OCI-LY3 (cell line): ENCODE data around the gene GPR32.
"Not testable (repeated sequence)": the region's sequence is repeated elsewhere in the genome, so short reads cannot be mapped to it uniquely, and the experiment has no call there.

ENCODE experiments used
- H2AFZ ChIP-seq: fragments of 200-600, 300-600 bp; shearing (Covaris generic); 2 replicates; pipeline ENCODE4 v1.6.0; 2014; ENCODE audit warnings: antibody characterized with exemption, low read depth, low read length
- H3K27ac ChIP-seq: fragments of 200-600, 300-600 bp; sonication (generic); 2 replicates; pipeline ENCODE4 v1.5.1; 2014; ENCODE audit warnings: mild to moderate bottlenecking, low read length, moderate library complexity, mixed read lengths
- H3K27me3 ChIP-seq: fragments of 200-600, 300-600 bp; sonication (generic); 2 replicates; pipeline ENCODE4 v1.6.1; 2014; ENCODE audit warnings: low read depth, low read length, mixed read lengths
- H3K36me3 ChIP-seq: fragments of 200-600, 300-600 bp; sonication (generic); replicated peaks from 2 replicates; pipeline ENCODE3; 2014; ENCODE audit warnings: low read depth, low read length, mixed read lengths
- H3K4me1 ChIP-seq: fragments of 300-600, 200-600 bp; sonication (generic); 2 replicates; pipeline ENCODE4 v1.6.1; 2014; ENCODE audit warnings: low read length, mixed read lengths
- H3K4me2 ChIP-seq: fragments of 200-600, 300-600 bp; sonication (generic); 2 replicates; pipeline ENCODE4 v1.6.1; 2014; ENCODE audit warnings: low read length, mixed read lengths
- H3K4me3 ChIP-seq: fragments of 300-600, 200-600 bp; sonication (generic); 2 replicates; pipeline ENCODE4 v1.5.1; 2014; ENCODE audit warnings: antibody characterized with exemption, mild to moderate bottlenecking, low read length, moderate library complexity
- H3K79me2 ChIP-seq: fragments of 300-600, 200-600 bp; shearing (Covaris generic); 2 replicates; pipeline ENCODE4 v1.6.1; 2014; ENCODE audit warnings: mild to moderate bottlenecking, low read length, mixed read lengths
- H3K9ac ChIP-seq: fragments of 300-600, 200-600 bp; shearing (Covaris generic); 2 replicates; pipeline ENCODE4 v1.6.0; 2014; ENCODE audit warnings: mild to moderate bottlenecking, low read length, moderate library complexity
- H3K9me3 ChIP-seq: fragments of 200-600, 300-600 bp; shearing (Covaris generic); 2 replicates; pipeline ENCODE4 v1.6.1; 2014; ENCODE audit warnings: low read length, mixed read lengths; ENCODE audit not compliant: insufficient read depth
- H4K20me1 ChIP-seq: fragments of 200-600, 300-600 bp; sonication (generic); 2 replicates; pipeline ENCODE4 v1.6.1; 2016; ENCODE audit warnings: low read length, mixed read lengths; ENCODE audit not compliant: insufficient read depth
- EZH2phosphoT487 ChIP-seq: fragments of 200-600 bp; shearing (Covaris generic); IDR thresholded peaks from 2 replicates; pipeline ENCODE4 v1.6.1; 2018; ENCODE audit warnings: antibody characterized with exemption, mixed run types, low read depth
- TF ChIP-seq, protein P1 (sequence below): fragments of 200-600, 300-600 bp; sonication (generic); IDR thresholded peaks from 2 replicates; pipeline ENCODE4 v1.5.1; 2014; ENCODE audit warnings: antibody characterized with exemption, low read length, low read depth

Gene GPR32

GRCh38 chr19:50743537-50743936 is 26.7 kb upstream of the GPR32 start:
- Histone ChIP-seq H3K9ac (no peak overlapping the region), H2AFZ (no peak overlapping the region)

GRCh38 chr19:50745221-50745620 is 25.0 kb upstream of the GPR32 start:
- H3K79me2 ChIP-seq: no peaks in the 10 kb centered on the region
- H3K4me3 ChIP-seq: no peak overlapping the region
- H3K36me3 ChIP-seq: no peaks in the 10 kb centered on the region
- no peaks in the 10 kb centered on the region for H3K9me3 ChIP-seq
- H3K4me2 ChIP-seq: no peak overlapping the region
- TF ChIP-seq, protein P1, sequence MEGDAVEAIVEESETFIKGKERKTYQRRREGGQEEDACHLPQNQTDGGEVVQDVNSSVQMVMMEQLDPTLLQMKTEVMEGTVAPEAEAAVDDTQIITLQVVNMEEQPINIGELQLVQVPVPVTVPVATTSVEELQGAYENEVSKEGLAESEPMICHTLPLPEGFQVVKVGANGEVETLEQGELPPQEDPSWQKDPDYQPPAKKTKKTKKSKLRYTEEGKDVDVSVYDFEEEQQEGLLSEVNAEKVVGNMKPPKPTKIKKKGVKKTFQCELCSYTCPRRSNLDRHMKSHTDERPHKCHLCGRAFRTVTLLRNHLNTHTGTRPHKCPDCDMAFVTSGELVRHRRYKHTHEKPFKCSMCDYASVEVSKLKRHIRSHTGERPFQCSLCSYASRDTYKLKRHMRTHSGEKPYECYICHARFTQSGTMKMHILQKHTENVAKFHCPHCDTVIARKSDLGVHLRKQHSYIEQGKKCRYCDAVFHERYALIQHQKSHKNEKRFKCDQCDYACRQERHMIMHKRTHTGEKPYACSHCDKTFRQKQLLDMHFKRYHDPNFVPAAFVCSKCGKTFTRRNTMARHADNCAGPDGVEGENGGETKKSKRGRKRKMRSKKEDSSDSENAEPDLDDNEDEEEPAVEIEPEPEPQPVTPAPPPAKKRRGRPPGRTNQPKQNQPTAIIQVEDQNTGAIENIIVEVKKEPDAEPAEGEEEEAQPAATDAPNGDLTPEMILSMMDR: no peak
- no peak for TF ChIP-seq EZH2phosphoT487
- no peak overlapping the region for H3K27ac ChIP-seq
- peaks cover 11% of the 10 kb centered on the region; the same call in 1 of the 2 replicates for H3K27me3 ChIP-seq
- H3K9ac ChIP-seq: no peak overlapping the region
- H3K4me1 ChIP-seq: no peaks in the 10 kb centered on the region
- no peaks in the 10 kb centered on the region for H4K20me1 ChIP-seq
- H2AFZ ChIP-seq: no peak overlapping the region

More at GRCh38 chr19:50743537-50743936, 26.7 kb upstream of the GPR32 start:
- Histone ChIP-seq H3K4me2 (no peak overlapping the region), H3K36me3 (no peaks in the 10 kb centered on the region), H3K79me2 (no peaks in the 10 kb centered on the region), H3K4me3 (no peak overlapping the region), H3K27ac (no peak overlapping the region), H3K27me3 (peaks cover 11% of the 10 kb centered on the region; the same call in 1 of the 2 replicates), H3K4me1 (no peaks in the 10 kb centered on the region), H4K20me1 (no peaks in the 10 kb centered on the region), H3K9me3 (no peaks in the 10 kb centered on the region)
- TF ChIP-seq, protein P1: no peak
- TF ChIP-seq EZH2phosphoT487: no peak

DNA sequence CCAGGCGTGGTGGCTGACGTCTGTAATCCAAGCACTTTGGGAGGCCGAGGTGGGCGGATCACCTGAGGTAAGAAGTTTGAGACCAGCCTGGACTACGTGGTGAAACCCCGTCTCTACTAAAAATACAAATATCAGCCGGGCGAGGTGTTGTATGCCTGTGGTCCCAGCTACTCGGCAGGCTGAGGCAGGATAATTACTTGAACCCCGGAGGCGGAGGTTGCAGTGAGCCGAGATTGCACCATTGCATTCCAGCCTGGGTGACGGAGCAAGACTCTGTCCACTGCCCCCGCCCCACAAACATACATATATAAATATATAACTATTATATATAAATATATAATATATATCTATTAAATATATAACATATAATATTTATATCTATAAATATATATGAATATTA is 23.1 kb upstream of the GPR32 start:
- H3K4me1 ChIP-seq, H3K27ac ChIP-seq, H2AFZ ChIP-seq: not testable (repeated sequence)

DNA sequence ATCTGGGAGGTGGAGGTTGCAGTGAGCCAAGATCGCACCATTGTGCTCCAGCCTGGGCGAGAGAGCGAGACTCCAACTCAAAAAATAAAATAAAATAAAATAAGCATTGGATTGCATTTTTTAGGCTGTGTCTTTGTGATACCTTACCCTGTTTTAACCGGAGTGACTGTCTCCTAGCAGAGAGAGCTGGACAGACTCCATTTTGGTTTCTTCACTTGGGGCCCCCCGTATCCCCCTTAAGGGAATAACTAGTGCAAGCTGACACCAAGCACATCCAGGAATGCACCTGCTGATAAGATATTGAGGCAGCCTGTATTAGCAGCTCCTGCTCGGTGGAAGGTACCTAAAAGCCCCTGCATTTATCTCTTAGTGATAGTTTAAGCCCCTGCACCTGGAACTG is 20.8 kb upstream of the GPR32 start:
- Histone ChIP-seq H3K4me2 (no peak overlapping the region), H4K20me1 (no peaks in the 10 kb centered on the region), H3K4me1 (no peaks in the 10 kb centered on the region), H3K36me3 (no peaks in the 10 kb centered on the region), H3K27me3 (peaks cover 8% of the 10 kb centered on the region), H3K9ac (no peak overlapping the region), H3K4me3 (no peak overlapping the region), H3K79me2 (no peaks in the 10 kb centered on the region), H3K27ac (no peak overlapping the region), H2AFZ (no peak overlapping the region), H3K9me3 (no peaks in the 10 kb centered on the region)
- TF ChIP-seq, protein P1: no peak
- TF ChIP-seq EZH2phosphoT487: no peak

More for the DNA sequence above, 23.1 kb upstream of the GPR32 start:
- H3K9ac ChIP-seq, H3K79me2 ChIP-seq, H3K36me3 ChIP-seq, H3K27me3 ChIP-seq, H3K9me3 ChIP-seq, H4K20me1 ChIP-seq, H3K4me2 ChIP-seq, H3K4me3 ChIP-seq: not testable (repeated sequence)

DNA sequence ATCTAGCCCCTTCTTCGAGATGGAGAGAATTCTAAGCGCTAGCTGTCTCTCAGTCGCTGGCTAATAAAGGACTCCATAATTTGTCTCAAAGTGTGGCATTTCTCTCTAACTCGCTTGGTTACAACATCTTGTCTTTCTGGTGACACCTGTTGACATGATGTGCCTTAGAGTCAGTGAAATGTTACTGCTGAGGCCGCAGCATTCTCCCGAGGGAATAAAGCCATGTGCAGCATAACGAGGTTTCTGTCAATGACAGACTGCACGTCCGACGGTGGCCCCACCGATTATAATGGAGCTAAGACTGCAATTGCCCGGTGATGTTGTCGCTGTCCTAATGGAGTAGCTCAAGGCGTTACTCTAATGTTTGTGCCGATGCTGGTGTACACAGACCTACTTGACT is 20.3 kb upstream of the GPR32 start:
- H3K9ac ChIP-seq: no peak overlapping the region
- TF ChIP-seq, protein P1: no peak
- no peak for TF ChIP-seq EZH2phosphoT487
- H3K27ac ChIP-seq: no peak overlapping the region
- peaks cover 13% of the 10 kb centered on the region for H3K27me3 ChIP-seq
- H4K20me1 ChIP-seq: no peaks in the 10 kb centered on the region
- no peaks in the 10 kb centered on the region for H3K9me3 ChIP-seq
- H3K36me3 ChIP-seq: no peaks in the 10 kb centered on the region
- H3K4me1 ChIP-seq: no peaks in the 10 kb centered on the region
- H3K4me3 ChIP-seq: no peak overlapping the region
- H3K79me2 ChIP-seq: no peaks in the 10 kb centered on the region
- no peak overlapping the region for H3K4me2 ChIP-seq
- H2AFZ ChIP-seq: no peak overlapping the region
